IMR-90 (cell line): Measurements from ENCODE around the gene CRYBG3. TPM values are rescaled to one million over a fixed set of nuclear protein-coding genes. Genes with fewer than 3 reads are reported as not detected.

Experiments used
- ATAC-seq: fragments of 200-7000 bp; cut with Tn5 transposase; 2 replicates; pipeline ENCODE4 v1.9.1; 2020; ENCODE audit warnings: low read depth, mild to moderate bottlenecking, moderate library complexity
- BruUV-seq: library from RNA; stranded (reverse); fragments of 400-500 nt; replicated peaks from 2 replicates; lab custom pipeline; 2021; lab: Mats Ljungman, UMichigan
- CTCF ChIA-PET: fragments of 300-600 bp; formaldehyde crosslinking; extraction: SDS; loops from one replicate; lab custom pipeline; 2021; ENCODE audit warnings: antibody characterized with exemption; lab: Yijun Ruan, JAX
- POLR2A ChIA-PET: fragments of 300-600 bp; sonication (Branson Sonifier 250); formaldehyde crosslinking; loops from one replicate; lab custom pipeline; 2022; ENCODE audit warnings: antibody characterized with exemption; ENCODE audit not compliant: unreplicated experiment; lab: Charles Lee
- DNase-seq: peaks from one replicate; pipeline ENCODE4 v3.0.0; 2013
- H2AFZ ChIP-seq: replicated peaks from 2 replicates; pipeline ENCODE3; 2013; ENCODE audit warnings: low read length, mild to moderate bottlenecking; ENCODE audit not compliant: poor library complexity
- H2AK5ac ChIP-seq: 2 replicates; pipeline ENCODE4 v1.6.1; 2013; ENCODE audit warnings: low read depth, low read length, inconsistent platforms
- H2AK9ac ChIP-seq: replicated peaks from 2 replicates; pipeline ENCODE3; 2013; ENCODE audit warnings: mild to moderate bottlenecking, low read depth, low read length, moderate library complexity; ENCODE audit not compliant: poor library complexity
- H2BK120ac ChIP-seq: 2 replicates; pipeline ENCODE4 v1.6.1; 2013; ENCODE audit warnings: low read depth, low read length, inconsistent platforms
- H2BK15ac ChIP-seq: 3 replicates; pipeline ENCODE4 v1.6.1; 2013; ENCODE audit warnings: low read depth, low read length, inconsistent platforms
- H2BK20ac ChIP-seq: 2 replicates; pipeline ENCODE4 v1.6.1; 2013; ENCODE audit warnings: low read depth, mild to moderate bottlenecking, inconsistent platforms, low read length, moderate library complexity
- H2BK5ac ChIP-seq: 2 replicates; pipeline ENCODE4 v1.6.1; 2013; ENCODE audit warnings: mild to moderate bottlenecking, low read depth, low read length, inconsistent platforms; ENCODE audit not compliant: poor library complexity, severe bottlenecking
- H3K14ac ChIP-seq: replicated peaks from 2 replicates; pipeline ENCODE4 v1.6.1; 2013; ENCODE audit warnings: low read depth, low read length, inconsistent platforms
- H3K18ac ChIP-seq: 2 replicates; pipeline ENCODE4 v1.6.1; 2013; ENCODE audit warnings: low read depth, low read length, control low read depth
- H3K23ac ChIP-seq: 2 replicates; pipeline ENCODE4 v1.6.1; 2013; ENCODE audit warnings: low read depth, low read length, inconsistent platforms
- H3K27ac ChIP-seq: 2 replicates; pipeline ENCODE4 v1.5.1; 2013; ENCODE audit warnings: mild to moderate bottlenecking, control low read depth, low read length; ENCODE audit not compliant: insufficient read depth
- H3K27me3 ChIP-seq: 2 replicates; pipeline ENCODE4 v1.6.1; 2013; ENCODE audit warnings: low read length; ENCODE audit not compliant: control insufficient read depth, insufficient read depth
- H3K36me3 ChIP-seq: 2 replicates; pipeline ENCODE4 v1.6.1; 2013; ENCODE audit warnings: low read length, mixed read lengths; ENCODE audit not compliant: control insufficient read depth, insufficient read depth
- H3K4ac ChIP-seq: 2 replicates; pipeline ENCODE4 v1.6.1; 2013; ENCODE audit warnings: low read depth, low read length, inconsistent platforms
- H3K4me1 ChIP-seq: 2 replicates; pipeline ENCODE4 v1.6.1; 2013; ENCODE audit warnings: low read length, mixed read lengths; ENCODE audit not compliant: control insufficient read depth, insufficient read depth
- H3K4me2 ChIP-seq: 2 replicates; pipeline ENCODE4 v1.6.1; 2013; ENCODE audit warnings: low read depth, mild to moderate bottlenecking, control low read depth, low read length, moderate library complexity
- H3K4me3 ChIP-seq: 2 replicates; pipeline ENCODE4 v1.5.1; 2013; ENCODE audit warnings: low read depth, mild to moderate bottlenecking, control low read depth, low read length, moderate library complexity; ENCODE audit not compliant: insufficient read depth
- H3K56ac ChIP-seq: 2 replicates; pipeline ENCODE4 v1.6.1; 2013; ENCODE audit warnings: low read length, inconsistent platforms; ENCODE audit not compliant: insufficient read depth; ENCODE audit errors: extremely low read depth
- H3K79me1 ChIP-seq, 2 experiments: 2 replicates each; pipeline ENCODE4 v1.6.1; 2013; ENCODE audit warnings: low read length in 2 of 2, inconsistent platforms in 1 of 2, low read depth in 1 of 2
- H3K9ac ChIP-seq: 2 replicates; pipeline ENCODE4 v1.6.1; 2013; ENCODE audit warnings: low read depth, low read length, control low read depth
- H3K9me1 ChIP-seq: 2 replicates; pipeline ENCODE4 v1.6.1; 2013; ENCODE audit warnings: low read length, inconsistent platforms; ENCODE audit not compliant: insufficient read depth
- H3K9me3 ChIP-seq: 2 replicates; pipeline ENCODE4 v1.6.1; 2013; ENCODE audit warnings: low read length; ENCODE audit not compliant: control insufficient read depth, insufficient read depth
- H4K20me1 ChIP-seq: 2 replicates; pipeline ENCODE4 v1.6.1; 2013; ENCODE audit warnings: low read length, inconsistent platforms; ENCODE audit not compliant: insufficient read depth
- H4K5ac ChIP-seq: 2 replicates; pipeline ENCODE4 v1.6.1; 2013; ENCODE audit warnings: mild to moderate bottlenecking, low read depth, low read length, control low read depth
- H4K8ac ChIP-seq, 2 experiments: 2 replicates each; pipeline ENCODE4 v1.6.1; 2013; ENCODE audit warnings: low read depth in 2 of 2, low read length in 2 of 2, control low read depth in 1 of 2, inconsistent platforms in 1 of 2
- H4K91ac ChIP-seq: 2 replicates; pipeline ENCODE4 v1.6.1; 2013; ENCODE audit warnings: low read depth, low read length, inconsistent platforms; ENCODE audit not compliant: insufficient read depth
- MAZ ChIP-seq: IDR thresholded peaks from 2 replicates; pipeline ENCODE4 v1.6.1; 2012; ENCODE audit warnings: low read depth, mild to moderate bottlenecking, low read length, improper control_type of control experiment, moderate library complexity, borderline replicate concordance
- WGBS, 2 experiments: methylation state at CpG; one replicate each; pipeline versions ENCODE4 v1.1.5 to v1.1.7; 2013; ENCODE audit warnings: missing lambda C conversion rate in 2 of 2; ENCODE audit not compliant: insufficient read length in 1 of 2; ENCODE audit errors: extremely low coverage in 2 of 2; 5-methylcytosine and 5-hydroxymethylcytosine counted together
- dilution Hi-C: fragments of 300-500 bp; cut with HindIII; formaldehyde crosslinking; loops from one replicate; pipeline ENCODE4 v1.14.3; 2018; ENCODE audit warnings: low sequenced_read_pairs; ENCODE audit not compliant: unreplicated experiment
- in situ Hi-C: fragments of 300-500 bp; cut with MboI; formaldehyde crosslinking; loops from 3 replicates; pipeline ENCODE4 v1.14.3; 2019; ENCODE audit warnings: low sequenced_read_pairs, inconsistent platforms, mixed read lengths
- intact Hi-C: fragments of 100-400 bp; cut with micrococcal nuclease; formaldehyde crosslinking; loops from 2 replicates; pipeline ENCODE4 v1.10.0; 2022
- polyA plus RNA-seq, 3 experiments: library from polyadenylated mRNA; depleted of rRNA; stranded (reverse); fragments of >200 nt; gene quantifications; 2 replicates each; pipeline ENCODE4 v1.2.3, GENCODE V29; 2012; ENCODE audit warnings: low replicate concordance in 1 of 3
- total RNA-seq: library from RNA; depleted of rRNA; stranded (reverse); fragments of >200 nt; gene quantifications from 2 replicates; pipeline ENCODE4 v1.2.3, GENCODE V29; 2012

CRYBG3 gene
- total and polyA plus RNA-seq, 2 of the 4 experiments (the other 2 are of a cell fraction): 4.9 to 26.2 TPM

DNA sequence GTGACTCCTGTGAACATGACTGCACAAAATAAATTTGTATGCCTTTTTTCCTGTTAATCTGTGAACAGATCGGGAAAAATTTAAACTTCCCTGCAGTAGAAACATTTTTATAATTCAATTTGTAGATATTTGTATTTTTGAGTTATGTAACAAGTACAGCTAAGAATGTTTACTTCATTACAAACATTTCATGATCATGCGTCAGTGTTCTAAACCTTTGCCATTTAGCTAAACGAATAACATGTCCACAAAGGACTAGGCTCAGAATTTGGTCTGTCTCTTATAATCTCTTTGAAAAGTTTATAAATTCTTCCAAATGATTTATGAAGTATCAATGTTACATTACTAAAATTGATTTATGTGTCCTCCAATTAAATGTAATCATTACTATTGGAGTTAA lies 17.3 kb upstream of the CRYBG3 start:
- Histone ChIP-seq H3K9ac (no peak overlapping the region), H3K4me1 (no peaks in the 10 kb centered on the region), H3K27me3 (no peaks in the 10 kb centered on the region), H2BK15ac (no peak overlapping the region), H3K4me3 (no peak overlapping the region), H3K4me2 (no peak overlapping the region), H4K5ac (no peak overlapping the region), H3K18ac (no peak overlapping the region), H3K27ac (no peak overlapping the region), H3K79me1 (no peaks in the 10 kb centered on the region), H4K8ac (no peak overlapping the region), H2BK5ac (no peak overlapping the region), H2BK120ac (no peak overlapping the region), H3K9me3 (no peaks in the 10 kb centered on the region), H3K56ac (no peak overlapping the region), H4K91ac (no peak overlapping the region), H3K4ac (no peak overlapping the region), H3K14ac (no peak overlapping the region), H2BK20ac (no peak overlapping the region), H3K36me3 (no peaks in the 10 kb centered on the region), H2AK5ac (no peak overlapping the region), H2AK9ac (no peak overlapping the region), H2AFZ (no peak overlapping the region), H4K20me1 (no peaks in the 10 kb centered on the region), H3K9me1 (no peaks in the 10 kb centered on the region), H3K23ac (no peak overlapping the region)
- intact Hi-C loops (no loop called here), in situ Hi-C loops (loop anchor here (25.0 kb wide), 1 partner anchor 783 kb away; the partner anchor contains the start of gene CPOX), dilution Hi-C loops (loop anchor here (25.0 kb wide), 1 partner anchor 208 kb away; no protein-coding TSS in a partner anchor)
- ATAC-seq: peak; percentile 42; the same call in 1 of the 2 replicates
- no CpG with 5 or more reads among the region's 3 CpGs for WGBS, 2 experiments
- POLR2A ChIA-PET: interaction anchor here (0.7 kb wide), 1 partner anchor 197 kb away, joined by 3 read pairs; no protein-coding TSS in a partner anchor
- CTCF ChIA-PET: interaction anchor here (0.9 kb wide), 1 partner anchor 204 kb away, joined by 3 read pairs; no protein-coding TSS in a partner anchor
- TF ChIP-seq MAZ: no peak
- peak; percentile 10 for DNase-seq
- BruUV-seq: no TSS peak
